ENCODE data around the gene ALKBH5. TPM values are rescaled to one million over a fixed set of nuclear protein-coding genes. Genes with fewer than 3 reads are reported as not detected.

The ALKBH5 gene
- polyA plus RNA-seq, 1 experiment, result 97.5 TPM

DNA sequence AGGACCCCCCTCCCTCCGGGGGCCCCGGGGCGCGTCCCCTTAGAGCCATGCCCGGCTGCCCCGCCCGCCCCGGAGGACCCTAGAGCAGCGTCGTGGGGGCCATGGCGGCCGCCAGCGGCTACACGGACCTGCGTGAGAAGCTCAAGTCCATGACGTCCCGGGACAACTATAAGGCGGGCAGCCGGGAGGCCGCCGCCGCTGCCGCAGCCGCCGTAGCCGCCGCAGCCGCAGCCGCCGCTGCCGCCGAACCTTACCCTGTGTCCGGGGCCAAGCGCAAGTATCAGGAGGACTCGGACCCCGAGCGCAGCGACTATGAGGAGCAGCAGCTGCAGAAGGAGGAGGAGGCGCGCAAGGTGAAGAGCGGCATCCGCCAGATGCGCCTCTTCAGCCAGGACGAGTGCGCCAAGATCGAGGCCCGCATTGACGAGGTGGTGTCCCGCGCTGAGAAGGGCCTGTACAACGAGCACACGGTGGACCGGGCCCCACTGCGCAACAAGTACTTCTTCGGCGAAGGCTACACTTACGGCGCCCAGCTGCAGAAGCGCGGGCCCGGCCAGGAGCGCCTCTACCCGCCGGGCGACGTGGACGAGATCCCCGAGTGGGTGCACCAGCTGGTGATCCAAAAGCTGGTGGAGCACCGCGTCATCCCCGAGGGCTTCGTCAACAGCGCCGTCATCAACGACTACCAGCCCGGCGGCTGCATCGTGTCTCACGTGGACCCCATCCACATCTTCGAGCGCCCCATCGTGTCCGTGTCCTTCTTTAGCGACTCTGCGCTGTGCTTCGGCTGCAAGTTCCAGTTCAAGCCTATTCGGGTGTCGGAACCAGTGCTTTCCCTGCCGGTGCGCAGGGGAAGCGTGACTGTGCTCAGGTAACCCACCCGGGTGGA is 759 bp downstream of the ALKBH5 start:
- ChIA-PET POLR2A (interaction anchor here (0.5 kb wide), 1 partner anchor 30 kb away, joined by 3 read pairs; no protein-coding TSS in a partner anchor), CTCF (interaction anchor here (0.6 to 1.9 kb wide), 3 partner anchors 24 to 44 kb away, joined by 3 to 4 read pairs (median 4); no protein-coding TSS in a partner anchor)
- no peak for TF ChIP-seq CTCF (IDR thresholded peaks at IDR 0.05; ENCODE audit: insufficient read depth, low read depth, low read length)
- Histone ChIP-seq H3K36me3 (ENCODE audit: control insufficient read depth, insufficient read depth, low read length) (peaks cover 4% of the 10 kb centered on the region), H3K27me3 (ENCODE audit: control insufficient read depth, insufficient read depth, low read length) (no peaks in the 10 kb centered on the region), H3K4me3 (ENCODE audit: low read depth, low read length) (peak overlapping the region; percentile 88)
- DNase-seq (ENCODE audit: low read depth), result no peak

GRCh38 chr17:18185391-18185790 is 1.8 kb downstream of the ALKBH5 start:
- H3K4me3 ChIP-seq (ENCODE audit: low read depth, low read length), result peak overlapping the region; percentile 88
- ChIA-PET CTCF (interaction anchor here (0.9 to 1.1 kb wide), 2 partner anchors 15 to 44 kb away, joined by 3 read pairs; no protein-coding TSS in a partner anchor), POLR2A (no interaction called here)
- TF ChIP-seq CTCF (IDR thresholded peaks at IDR 0.05; ENCODE audit: insufficient read depth, low read depth, low read length), result no peak
- no peaks in the 10 kb centered on the region for H3K27me3 ChIP-seq (ENCODE audit: control insufficient read depth, insufficient read depth, low read length)
- DNase-seq (ENCODE audit: low read depth), result no peak
- peaks cover 4% of the 10 kb centered on the region for H3K36me3 ChIP-seq (ENCODE audit: control insufficient read depth, insufficient read depth, low read length)

DNA sequence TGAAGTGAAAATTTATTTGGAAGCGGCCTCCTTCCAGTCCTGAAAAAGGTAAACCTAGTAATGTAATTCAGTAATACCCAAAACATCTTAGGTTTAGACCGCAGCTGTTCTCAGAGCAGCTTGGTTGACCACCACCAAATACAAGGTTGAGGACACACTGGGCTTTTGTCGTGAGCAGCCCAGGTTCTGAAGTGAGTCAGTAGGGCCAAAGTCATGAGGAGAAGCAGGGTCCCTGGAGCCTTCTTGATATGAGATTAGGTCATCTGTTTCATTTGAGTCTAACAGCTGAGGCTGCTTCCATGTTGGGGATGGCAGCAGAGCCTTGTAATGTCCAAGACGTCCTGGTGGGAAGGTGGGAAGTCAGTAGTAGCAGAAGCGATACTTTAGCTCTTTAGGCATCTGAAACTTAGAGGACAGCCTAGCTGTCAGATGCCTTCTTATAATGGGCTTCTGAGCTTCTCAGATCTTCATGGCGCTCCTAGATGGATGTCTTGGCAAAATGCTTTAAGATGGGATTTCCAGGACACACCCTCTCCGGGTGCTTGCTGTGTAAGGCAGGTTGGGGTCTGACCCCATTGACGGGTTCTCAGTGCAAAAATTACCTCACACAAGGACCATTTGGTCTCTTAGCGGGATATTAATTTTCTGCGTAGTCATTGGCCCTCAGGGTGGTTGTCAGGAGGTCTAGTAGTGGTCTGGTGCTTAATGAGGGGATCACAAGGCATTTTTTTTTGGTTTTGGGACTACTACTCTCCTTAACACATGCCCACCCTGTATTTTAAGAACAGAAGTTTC is 2.4 kb downstream of the ALKBH5 start:
- TF ChIP-seq CTCF (IDR thresholded peaks at IDR 0.05; ENCODE audit: insufficient read depth, low read depth, low read length), result no peak
- H3K36me3 ChIP-seq (ENCODE audit: control insufficient read depth, insufficient read depth, low read length), result peaks cover 4% of the 10 kb centered on the region
- POLR2A ChIA-PET, result interaction anchor here (0.7 kb wide), 1 partner anchor 26 kb away, joined by 3 read pairs; no protein-coding TSS in a partner anchor
- no peak for DNase-seq (ENCODE audit: low read depth)
- H3K27me3 ChIP-seq (ENCODE audit: control insufficient read depth, insufficient read depth, low read length), result no peaks in the 10 kb centered on the region
- CTCF ChIA-PET, result interaction anchor here (0.9 to 1.9 kb wide), 3 partner anchors 15 to 45 kb away, joined by 3 to 5 read pairs (median 3); no protein-coding TSS in a partner anchor
- H3K4me3 ChIP-seq (ENCODE audit: low read depth, low read length), result peak overlapping the region; percentile 88

DNA sequence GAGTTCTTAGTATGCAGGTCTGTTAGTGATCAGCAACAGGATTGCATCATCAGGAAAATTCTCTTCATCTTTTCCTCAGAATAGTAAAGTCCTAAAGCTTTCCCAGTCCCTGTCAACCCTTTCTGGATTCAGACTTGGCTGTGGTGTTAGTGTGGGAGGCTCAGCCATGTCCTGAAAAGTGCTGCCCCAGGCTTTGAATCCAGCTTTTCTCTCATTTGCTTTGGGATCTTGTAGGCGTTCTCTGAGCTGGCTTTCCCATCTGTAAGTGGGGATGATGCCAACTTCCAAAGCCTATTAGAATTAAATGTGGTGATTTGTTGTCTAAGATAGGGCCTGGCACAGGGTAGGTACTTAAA is 3.0 kb downstream of the ALKBH5 start:
- peaks cover 4% of the 10 kb centered on the region for H3K36me3 ChIP-seq (ENCODE audit: control insufficient read depth, insufficient read depth, low read length)
- no peak for DNase-seq (ENCODE audit: low read depth)
- TF ChIP-seq CTCF (IDR thresholded peaks at IDR 0.05; ENCODE audit: insufficient read depth, low read depth, low read length), result no peak
- ChIA-PET CTCF (interaction anchor here (1.1 to 1.9 kb wide), 2 partner anchors 14 to 34 kb away, joined by 3 to 5 read pairs; no protein-coding TSS in a partner anchor), POLR2A (interaction anchor here (0.7 kb wide), 1 partner anchor 27 kb away, joined by 3 read pairs; no protein-coding TSS in a partner anchor)
- H3K4me3 ChIP-seq (ENCODE audit: low read depth, low read length), result peak overlapping the region; percentile 88
- H3K27me3 ChIP-seq (ENCODE audit: control insufficient read depth, insufficient read depth, low read length), result no peaks in the 10 kb centered on the region

Data from BJ (cell line).